Tibial artery (tissue), 4 donors: ENCODE data around the gene FGF12.

ENCODE experiments used
- DNase-seq, 2 donors: peaks; one replicate each; pipeline ENCODE4 v3.0.0-alpha.2; 2019
- H3K27ac ChIP-seq, 2 donors: fragments of 200-600 bp; sonication (generic) in 1 of 2; 1 replicate in 1 of 2; 2 replicates in 1 of 2; pipeline ENCODE4 v1.5.1; 2018 to 2019; ENCODE audit warnings: mild to moderate bottlenecking in 1 of 2
- H3K27me3 ChIP-seq, 2 donors: fragments of 200-600 bp; sonication (generic) in 1 of 2; one replicate each; pipeline versions ENCODE4 v1.5.1 to v1.6.0; 2016 to 2019
- H3K36me3 ChIP-seq, 3 donors: fragments of 200-600 bp; sonication (generic) in 2 of 3; one replicate each; pipeline ENCODE4 v1.5.1; 2016 to 2019; ENCODE audit warnings: mild to moderate bottlenecking in 2 of 3
- H3K4me1 ChIP-seq, 4 donors: fragments of 200-600 bp; sonication (generic) in 2 of 4; 1 replicate in 3 of 4; 2 replicates in 1 of 4; pipeline ENCODE4 v1.5.1; 2016 to 2019
- H3K4me3 ChIP-seq, 2 donors: fragments of 200-600 bp; sonication (generic) in 1 of 2; 1 replicate in 1 of 2; 2 replicates in 1 of 2; pipeline ENCODE4 v1.5.1; 2018 to 2019; ENCODE audit warnings: mild to moderate bottlenecking in 2 of 2
- H3K9me3 ChIP-seq, 3 donors: fragments of 200-600 bp; sonication (generic) in 1 of 3; one replicate each; pipeline ENCODE4 v1.5.1; 2016 to 2019
- CTCF ChIP-seq, 2 experiments: fragments of 200-600 bp in 1 of 2; fragments of 450-650 bp in 1 of 2; IDR thresholded peaks; one replicate each; pipeline ENCODE4 v1.5.1; 2017 to 2019; ENCODE audit warnings: antibody characterized with exemption in 2 of 2, mild to moderate bottlenecking in 1 of 2, moderate library complexity in 1 of 2
- intact Hi-C: fragments of 100-400 bp; cut with DNase I; formaldehyde crosslinking; loops from one replicate; pipeline ENCODE4 v1.15.0; 2023; ENCODE audit warnings: low total_unique reads

The FGF12 gene

GRCh38 chr3:192397012-192397411, 330.3 kb downstream of the FGF12 start:
- H3K27me3 ChIP-seq, result no peaks in the 10 kb centered on the region
- H3K4me1 ChIP-seq, result no peaks in the 10 kb centered on the region
- intact Hi-C loops, result no loop called here
- no peak for TF ChIP-seq CTCF (IDR thresholded peaks at IDR 0.05)
- H3K36me3 ChIP-seq, result no peaks in the 10 kb centered on the region
- H3K27ac ChIP-seq, result no peak overlapping the region
- H3K4me3 ChIP-seq, result no peak overlapping the region
- H3K9me3 ChIP-seq, result no peaks in the 10 kb centered on the region
- DNase-seq, result no peak

- DNase-seq, result no peak
- Histone ChIP-seq H3K36me3 (no peaks in the 10 kb centered on the region), H3K4me1 (no peaks in the 10 kb centered on the region), H3K27me3 (no peaks in the 10 kb centered on the region), H3K9me3 (no peaks in the 10 kb centered on the region), H3K27ac (no peak overlapping the region), H3K4me3 (no peak overlapping the region)
- TF ChIP-seq CTCF (IDR thresholded peaks at IDR 0.05), result no peak
- intact Hi-C loops, result no loop called here
These were observed 331.8 kb downstream of the FGF12 start for GRCh38 chr3:192395506-192395905.

DNA sequence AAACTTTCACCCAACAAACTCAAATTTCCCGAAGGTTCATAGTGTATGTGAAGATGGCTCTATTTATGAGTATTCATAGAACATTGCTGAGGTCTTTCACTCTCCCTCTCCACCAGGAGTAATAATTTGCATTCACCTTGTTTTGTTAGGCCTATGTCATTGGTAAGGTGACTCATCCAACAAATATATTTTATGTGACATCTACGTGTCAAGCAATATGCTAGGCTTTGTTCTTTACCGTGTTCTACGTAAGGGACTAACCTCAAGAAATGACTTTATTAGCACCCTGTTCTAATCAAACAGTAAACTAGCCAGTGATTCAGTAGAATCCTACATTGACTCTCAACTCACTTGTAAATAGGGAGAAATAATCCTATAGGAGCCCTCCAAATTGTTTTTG, 334.4 kb downstream of the FGF12 start:
- intact Hi-C loops, result no loop called here
- no peaks in the 10 kb centered on the region for H3K4me1 ChIP-seq
- DNase-seq, result no peak
- no peak for TF ChIP-seq CTCF (IDR thresholded peaks at IDR 0.05)
- no peaks in the 10 kb centered on the region for H3K27me3 ChIP-seq
- no peaks in the 10 kb centered on the region for H3K9me3 ChIP-seq
- H3K27ac ChIP-seq, result no peak overlapping the region
- no peaks in the 10 kb centered on the region for H3K36me3 ChIP-seq
- H3K4me3 ChIP-seq, result no peak overlapping the region

- no peaks in the 10 kb centered on the region for H3K9me3 ChIP-seq
- no peak overlapping the region for H3K27ac ChIP-seq
- no peak for DNase-seq
- no peak overlapping the region for H3K4me3 ChIP-seq
- H3K4me1 ChIP-seq, result no peaks in the 10 kb centered on the region
- no peak for TF ChIP-seq CTCF (IDR thresholded peaks at IDR 0.05)
- intact Hi-C loops, result no loop called here
- H3K36me3 ChIP-seq, result no peaks in the 10 kb centered on the region
- no peaks in the 10 kb centered on the region for H3K27me3 ChIP-seq
These were observed 344.5 kb downstream of the FGF12 start for GRCh38 chr3:192382861-192383260.

DNA sequence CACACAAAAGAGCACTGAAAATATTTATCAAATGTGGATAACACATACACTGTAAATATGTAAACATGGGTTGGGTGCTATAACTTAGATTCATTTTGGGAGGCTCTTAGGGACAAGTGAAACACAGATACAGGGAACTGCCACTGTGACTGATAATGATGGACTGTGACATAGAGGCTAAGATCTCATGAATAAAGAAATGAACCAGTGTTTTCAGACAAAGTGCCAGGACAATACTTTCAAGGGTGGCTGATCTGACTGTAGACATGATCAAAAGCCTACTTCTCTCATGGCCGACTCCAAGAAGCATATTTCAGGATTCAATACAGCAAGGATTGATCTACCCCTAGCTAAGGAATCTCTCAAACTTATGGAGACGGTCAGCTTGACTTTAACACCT, 353.8 kb downstream of the FGF12 start:
- Histone ChIP-seq H3K27me3 (no peaks in the 10 kb centered on the region), H3K4me1 (no peaks in the 10 kb centered on the region), H3K27ac (no peak overlapping the region), H3K36me3 (no peaks in the 10 kb centered on the region), H3K9me3 (no peaks in the 10 kb centered on the region), H3K4me3 (no peak overlapping the region)
- no peak for DNase-seq
- no peak for TF ChIP-seq CTCF (IDR thresholded peaks at IDR 0.05)
- intact Hi-C loops, result no loop called here

DNA sequence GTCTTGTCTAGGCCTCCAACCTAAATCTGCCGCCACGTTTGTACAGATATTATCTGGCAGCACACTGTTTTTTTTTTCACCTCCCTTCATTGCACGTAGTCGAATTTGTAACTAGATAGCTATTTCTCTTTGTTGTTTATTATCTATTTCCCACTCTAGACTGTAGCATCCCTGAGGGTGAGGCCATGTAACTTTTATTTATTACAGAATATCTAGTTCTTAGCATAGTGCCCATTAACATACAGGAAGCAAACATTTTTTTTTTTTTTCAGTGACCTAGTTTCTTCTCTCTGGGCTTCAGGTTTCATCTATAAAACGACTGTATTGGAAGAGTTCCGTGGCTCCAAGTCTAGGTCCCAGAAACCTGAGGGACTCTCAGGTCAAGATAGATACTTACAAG, 354.3 kb downstream of the FGF12 start:
- Histone ChIP-seq H3K4me3 (no peak overlapping the region), H3K9me3 (no peaks in the 10 kb centered on the region), H3K27ac (no peak overlapping the region), H3K4me1 (no peaks in the 10 kb centered on the region), H3K36me3 (no peaks in the 10 kb centered on the region), H3K27me3 (no peaks in the 10 kb centered on the region)
- no peak for TF ChIP-seq CTCF (IDR thresholded peaks at IDR 0.05)
- DNase-seq, result no peak
- intact Hi-C loops, result no loop called here
